Activated naive CD4-positive, alpha-beta T cell treated with anti-CD3 and anti-CD28 coated beads, Interleukin-2, amount 50 U/mL, for 24 hours (primary cell): Measurements from ENCODE around the gene CLSTN2.

ENCODE experiments used
- H3K27ac Mint-ChIP-seq: one replicate; pipeline ENCODE4 v1.8.0; 2021; ENCODE audit warnings: mild to moderate bottlenecking, mixed read lengths
- H3K27me3 Mint-ChIP-seq: one replicate; pipeline ENCODE4 v1.8.0; 2021; ENCODE audit warnings: mixed read lengths
- H3K36me3 Mint-ChIP-seq: one replicate; pipeline ENCODE4 v1.8.0; 2021; ENCODE audit warnings: mixed read lengths
- H3K4me1 Mint-ChIP-seq: one replicate; pipeline ENCODE4 v1.8.0; 2021; ENCODE audit warnings: mixed read lengths
- H3K4me3 Mint-ChIP-seq: one replicate; pipeline ENCODE4 v1.8.0; 2021; ENCODE audit warnings: mild to moderate bottlenecking, mixed read lengths
- H3K9me3 Mint-ChIP-seq: one replicate; pipeline ENCODE4 v1.8.0; 2021; ENCODE audit warnings: mixed read lengths

CLSTN2 gene

DNA sequence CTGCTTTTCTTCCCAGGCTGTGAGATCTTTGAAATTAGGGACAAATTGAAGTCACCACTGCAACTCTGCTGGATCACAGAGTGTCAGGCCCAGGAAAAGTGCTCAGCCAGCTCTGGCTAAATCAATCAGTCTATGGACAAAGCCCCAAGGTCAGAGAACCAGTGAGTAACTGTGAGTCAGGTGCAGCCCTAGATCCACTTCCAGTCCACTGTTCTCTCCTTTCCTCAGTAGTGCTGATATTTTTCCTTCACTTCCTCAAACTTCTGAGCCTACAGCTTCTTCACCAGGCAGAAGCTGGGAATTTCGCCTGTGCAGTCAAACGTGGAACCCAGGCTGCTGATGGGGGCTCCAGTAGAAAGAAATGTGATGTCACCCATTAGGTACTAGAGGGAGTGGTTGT, 667.8 kb downstream of the CLSTN2 start:
- no peak overlapping the region for H3K4me3 Mint-ChIP-seq
- H3K27ac Mint-ChIP-seq = no peak overlapping the region
- no peaks in the 10 kb centered on the region for H3K9me3 Mint-ChIP-seq
- no peaks in the 10 kb centered on the region for H3K36me3 Mint-ChIP-seq
- no peaks in the 10 kb centered on the region for H3K4me1 Mint-ChIP-seq
- no peaks in the 10 kb centered on the region for H3K27me3 Mint-ChIP-seq

GRCh38 chr3:140603766-140604165, 668.8 kb downstream of the CLSTN2 start:
- Mint-ChIP-seq H3K27me3 (no peaks in the 10 kb centered on the region), H3K4me1 (no peaks in the 10 kb centered on the region), H3K27ac (no peak overlapping the region), H3K36me3 (no peaks in the 10 kb centered on the region), H3K9me3 (no peaks in the 10 kb centered on the region), H3K4me3 (no peak overlapping the region)

- no peaks in the 10 kb centered on the region for H3K4me1 Mint-ChIP-seq
- H3K9me3 Mint-ChIP-seq = peaks cover 2% of the 10 kb centered on the region
- no peaks in the 10 kb centered on the region for H3K36me3 Mint-ChIP-seq
- H3K4me3 Mint-ChIP-seq = no peak overlapping the region
- no peaks in the 10 kb centered on the region for H3K27me3 Mint-ChIP-seq
- no peak overlapping the region for H3K27ac Mint-ChIP-seq
These were observed 675.6 kb downstream of the CLSTN2 start for GRCh38 chr3:140610544-140610943.

GRCh38 chr3:140614001-140614400, 679.0 kb downstream of the CLSTN2 start:
- Mint-ChIP-seq H3K9me3 (peaks cover 6% of the 10 kb centered on the region), H3K4me3 (no peak overlapping the region), H3K36me3 (no peaks in the 10 kb centered on the region), H3K27ac (no peak overlapping the region), H3K4me1 (no peaks in the 10 kb centered on the region), H3K27me3 (peaks cover 1% of the 10 kb centered on the region)

DNA sequence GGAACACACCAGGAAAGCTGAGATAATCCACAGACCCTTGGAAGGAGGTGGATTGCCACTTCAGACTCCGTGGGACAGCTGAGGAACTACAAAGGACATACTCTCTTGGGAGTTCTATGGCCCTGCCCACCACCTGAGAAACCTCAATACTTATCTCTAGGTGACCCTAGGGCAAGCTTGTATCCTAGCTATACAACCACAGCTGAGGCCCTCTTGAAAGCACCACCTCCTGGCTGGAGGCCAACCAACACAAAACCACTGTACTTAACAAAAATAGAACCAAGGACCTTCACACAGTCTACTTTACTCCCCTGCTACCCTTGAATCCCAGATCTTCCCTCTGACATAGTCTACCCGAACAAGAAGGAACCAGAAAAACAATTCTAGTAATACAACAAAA, 682.1 kb downstream of the CLSTN2 start:
- peaks cover 2% of the 10 kb centered on the region for H3K27me3 Mint-ChIP-seq
- H3K4me3 Mint-ChIP-seq = no peak overlapping the region
- H3K4me1 Mint-ChIP-seq = no peaks in the 10 kb centered on the region
- H3K27ac Mint-ChIP-seq = no peak overlapping the region
- no peaks in the 10 kb centered on the region for H3K36me3 Mint-ChIP-seq
- peaks cover 6% of the 10 kb centered on the region for H3K9me3 Mint-ChIP-seq

GRCh38 chr3:140626856-140627255, 691.9 kb downstream of the CLSTN2 start:
- H3K36me3 Mint-ChIP-seq = no peaks in the 10 kb centered on the region
- no peaks in the 10 kb centered on the region for H3K9me3 Mint-ChIP-seq
- H3K4me3 Mint-ChIP-seq = no peak overlapping the region
- no peaks in the 10 kb centered on the region for H3K4me1 Mint-ChIP-seq
- no peaks in the 10 kb centered on the region for H3K27me3 Mint-ChIP-seq
- no peak overlapping the region for H3K27ac Mint-ChIP-seq
